WERI-Rb-1 (cell line): Measurements from ENCODE around the gene RBM12.

ENCODE experiments used
- DNase-seq: peaks from one replicate; pipeline ENCODE4 v3.0.0-alpha.2; 2020
- H3K27ac ChIP-seq: fragments of 250-450 bp; sonication (Bioruptor Pico); 2 replicates; pipeline ENCODE4 v1.5.1; 2020; ENCODE audit warnings: mild to moderate bottlenecking, moderate library complexity
- H3K27me3 ChIP-seq: fragments of 250-450 bp; sonication (Bioruptor Pico); 2 replicates; pipeline ENCODE4 v1.5.1; 2021; ENCODE audit warnings: mild to moderate bottlenecking, low read depth, moderate library complexity; ENCODE audit not compliant: insufficient read depth, severe bottlenecking
- H3K36me3 ChIP-seq: fragments of 250-450 bp; sonication (Bioruptor Pico); 2 replicates; pipeline ENCODE4 v1.5.1; 2020; ENCODE audit warnings: mild to moderate bottlenecking, moderate library complexity
- H3K4me3 ChIP-seq: 2 replicates; pipeline ENCODE4 v1.5.1; 2011; ENCODE audit warnings: low read depth, mild to moderate bottlenecking, control low read depth, low read length
- H3K9me3 ChIP-seq: fragments of 250-450 bp; sonication (Bioruptor Pico); 2 replicates; pipeline ENCODE4 v1.5.1; 2021; ENCODE audit warnings: mild to moderate bottlenecking, moderate library complexity; ENCODE audit not compliant: severe bottlenecking
- CTCF ChIP-seq: IDR thresholded peaks from 2 replicates; pipeline ENCODE4 v1.5.1; 2011; ENCODE audit warnings: low read depth, mild to moderate bottlenecking, control low read depth, inconsistent platforms, low read length

The RBM12 gene

DNA sequence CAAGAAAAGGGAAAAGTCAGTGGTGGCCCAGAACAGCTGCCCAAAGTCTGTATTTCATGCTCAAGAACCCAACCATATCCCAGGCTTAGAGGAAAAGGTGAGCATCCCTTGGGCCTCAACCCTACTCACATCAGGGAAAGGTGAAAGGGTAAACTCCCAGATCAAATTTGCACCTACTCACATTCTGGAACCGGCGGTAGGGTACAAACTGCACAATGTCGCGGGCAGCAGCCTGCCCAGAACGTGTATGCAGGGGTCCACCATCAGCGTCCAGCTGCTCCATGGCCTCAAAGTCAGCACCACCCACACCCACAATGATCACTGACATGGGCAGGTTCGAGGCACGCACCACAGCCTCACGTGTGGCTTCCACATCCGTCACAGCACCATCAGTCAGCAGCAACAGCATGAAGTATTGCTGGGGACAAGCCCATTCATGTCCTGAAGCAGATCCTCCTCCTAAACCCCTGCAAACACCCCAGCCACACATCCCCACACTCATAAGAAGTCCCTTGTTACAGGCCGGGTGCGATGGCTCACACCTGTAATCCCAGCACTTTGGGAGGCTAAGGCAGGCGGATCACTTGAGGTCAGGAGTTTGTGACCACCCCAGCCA, 38.2 kb downstream of the RBM12 start:
- Histone ChIP-seq H3K9me3 (no peaks in the 10 kb centered on the region), H3K27ac (peak overlapping the region; percentile 54), H3K36me3 (peaks cover 52% of the 10 kb centered on the region), H3K4me3 (no peak overlapping the region), H3K27me3 (no peaks in the 10 kb centered on the region)
- peak; percentile 49 for DNase-seq
- TF ChIP-seq CTCF, result no peak

DNA sequence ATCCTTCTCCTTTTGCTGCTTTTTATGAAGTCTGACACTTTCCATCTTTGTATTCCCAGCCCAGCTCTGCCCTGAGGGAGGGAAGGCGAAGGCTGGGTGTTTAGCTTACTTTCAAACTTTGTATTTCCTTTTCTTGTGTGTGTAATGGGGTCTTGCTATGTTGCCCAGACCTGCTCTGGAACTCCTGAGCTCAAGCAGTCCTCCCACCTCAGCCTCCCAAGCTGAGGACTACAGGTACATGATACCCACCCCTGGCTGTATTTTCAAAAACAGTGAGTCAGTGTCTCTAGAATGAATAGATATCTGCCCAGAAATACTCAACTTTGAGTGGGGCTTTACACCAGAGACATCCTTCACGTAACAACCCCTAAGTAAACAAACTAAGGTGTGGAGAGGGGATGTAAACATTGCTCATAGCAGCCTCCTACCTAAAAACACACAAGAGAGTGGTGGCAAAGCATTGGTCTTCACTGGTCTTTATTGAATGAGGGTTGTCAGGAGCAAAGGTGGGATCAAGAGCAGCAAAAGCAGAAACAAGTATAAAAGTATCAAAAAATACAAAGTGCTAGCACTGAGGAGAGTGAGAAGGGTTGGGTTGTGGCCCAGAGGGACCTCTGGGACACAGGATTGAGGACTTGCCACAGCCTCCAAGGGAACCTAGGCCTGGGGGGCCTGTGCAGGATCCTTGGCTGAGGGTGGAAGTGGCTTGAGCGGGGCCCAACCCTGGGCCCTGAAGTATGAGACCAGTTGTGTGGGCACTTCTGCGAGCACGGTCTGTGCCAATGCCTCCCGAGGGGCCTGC, 38.9 kb downstream of the RBM12 start:
- H3K27ac ChIP-seq, result peak overlapping the region; percentile 54
- no peak for TF ChIP-seq CTCF
- no peaks in the 10 kb centered on the region for H3K9me3 ChIP-seq
- no peak for DNase-seq
- peaks cover 46% of the 10 kb centered on the region for H3K36me3 ChIP-seq
- H3K4me3 ChIP-seq, result no peak overlapping the region
- no peaks in the 10 kb centered on the region for H3K27me3 ChIP-seq

DNA sequence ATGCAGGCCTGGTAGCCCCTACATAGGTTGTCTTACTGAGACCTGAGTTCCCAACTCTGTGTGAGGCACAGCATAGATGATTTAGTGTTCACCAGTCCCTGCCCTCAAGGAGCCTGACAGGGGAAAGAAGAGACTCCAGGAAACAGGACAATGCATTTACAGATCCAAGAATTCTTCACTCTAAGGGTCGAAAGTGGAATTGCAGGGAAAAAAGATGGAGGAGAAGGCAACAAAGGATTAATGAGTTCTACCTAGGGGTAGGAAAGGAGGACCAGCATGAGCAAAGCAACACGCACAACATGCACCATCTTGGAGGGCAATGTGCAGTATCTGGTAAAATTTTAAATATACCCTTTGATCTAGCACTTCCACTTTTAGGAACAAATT, 43.1 kb downstream of the RBM12 start:
- Histone ChIP-seq H3K27me3 (no peaks in the 10 kb centered on the region), H3K36me3 (peaks cover 18% of the 10 kb centered on the region), H3K4me3 (no peak overlapping the region), H3K9me3 (no peaks in the 10 kb centered on the region), H3K27ac (no peak overlapping the region)
- 0 out of 2 replicates have a peak, but pooled peaks have one; percentile 13 for TF ChIP-seq CTCF
- DNase-seq, result no peak

GRCh38 chr20:35620818-35621559, 43.7 kb downstream of the RBM12 start:
- Histone ChIP-seq H3K27ac (no peak overlapping the region), H3K4me3 (no peak overlapping the region), H3K9me3 (no peaks in the 10 kb centered on the region), H3K36me3 (peaks cover 13% of the 10 kb centered on the region), H3K27me3 (no peaks in the 10 kb centered on the region)
- no peak for TF ChIP-seq CTCF
- DNase-seq, result no peak

GRCh38 chr20:35619196-35620095, 45.3 kb downstream of the RBM12 start:
- Histone ChIP-seq H3K4me3 (peak overlapping the region; percentile 59), H3K9me3 (no peaks in the 10 kb centered on the region), H3K36me3 (no peaks in the 10 kb centered on the region), H3K27ac (peak overlapping the region; percentile 56), H3K27me3 (no peaks in the 10 kb centered on the region)
- TF ChIP-seq CTCF, result peak; percentile 81
- peak; percentile 96 for DNase-seq
